Measurements from ENCODE around the gene RPS6KL1. TPM values are rescaled to one million over a fixed set of nuclear protein-coding genes. Genes with fewer than 3 reads are reported as not detected.

Gene RPS6KL1
- total RNA-seq, 1 donor from 2014 or later = 6.1 TPM

DNA sequence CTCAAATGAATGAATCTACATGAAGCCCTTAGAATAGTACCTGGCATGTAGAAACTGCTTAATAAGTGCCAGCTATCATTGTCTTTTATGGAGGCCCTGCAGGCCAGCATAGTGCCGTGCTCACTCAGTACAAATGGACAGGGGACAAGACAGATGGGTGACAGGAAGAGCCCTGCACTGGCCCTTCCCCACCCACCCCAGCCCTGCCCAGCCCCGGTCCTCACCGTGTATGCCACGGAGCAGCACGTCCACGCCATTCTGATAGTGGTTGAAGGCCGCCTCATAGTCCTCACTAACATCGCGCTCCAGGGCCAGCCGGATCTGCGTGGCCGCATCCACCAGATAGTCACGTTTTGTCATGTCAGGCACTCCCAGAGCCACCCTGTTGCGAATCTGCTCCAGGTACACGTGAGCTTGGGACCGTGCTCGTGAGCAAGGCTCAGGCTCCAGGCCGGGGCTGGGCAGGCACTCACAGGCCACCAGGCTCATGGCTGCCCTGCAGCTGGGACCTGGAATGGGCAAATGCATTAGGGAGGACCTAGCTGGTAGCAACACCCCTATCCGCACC is 1.9 kb downstream of the RPS6KL1 start:
- Histone ChIP-seq H3K27me3 (ENCODE audit: control insufficient read depth, insufficient read depth, low read length) (no peaks in the 10 kb centered on the region), H3K36me3 (ENCODE audit: control insufficient read depth, insufficient read depth, low read length) (no peaks in the 10 kb centered on the region), H3K4me3 (ENCODE audit: low read depth, low read length) (no peak overlapping the region)
- FAIRE-seq (no peak), DNase-seq (ENCODE audit: low read depth) (no peak)
- TF ChIP-seq CTCF (IDR thresholded peaks at IDR 0.05; ENCODE audit: insufficient read depth, low read length, severe bottlenecking) = no peak

DNA sequence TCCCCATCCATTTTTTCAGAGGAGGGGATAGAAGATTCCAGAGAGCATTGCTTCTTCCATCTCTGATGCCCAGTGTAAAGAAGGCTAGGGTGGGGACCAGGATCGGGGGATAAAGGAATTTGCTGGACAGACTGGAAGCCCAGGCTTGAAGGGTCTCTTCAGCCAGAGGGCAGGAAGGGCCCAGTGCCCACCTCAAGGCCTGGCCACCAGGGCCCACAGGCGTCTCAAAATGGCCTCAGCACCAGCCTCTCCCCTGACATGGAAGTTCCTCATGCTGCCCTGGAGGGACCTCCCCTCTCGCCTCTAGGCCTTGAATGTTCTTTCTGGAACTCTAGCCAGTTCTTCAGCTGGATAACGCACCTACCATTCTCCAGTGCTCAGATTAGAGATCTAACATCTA is 2.8 kb downstream of the RPS6KL1 start:
- no peak for DNase-seq (ENCODE audit: low read depth)
- Histone ChIP-seq H3K36me3 (ENCODE audit: control insufficient read depth, insufficient read depth, low read length) (no peaks in the 10 kb centered on the region), H3K4me3 (ENCODE audit: low read depth, low read length) (no peak overlapping the region), H3K27me3 (ENCODE audit: control insufficient read depth, insufficient read depth, low read length) (no peaks in the 10 kb centered on the region)
- TF ChIP-seq CTCF (IDR thresholded peaks at IDR 0.05; ENCODE audit: insufficient read depth, low read length, severe bottlenecking) = no peak
- no peak for FAIRE-seq

- peak; percentile 52 for DNase-seq (ENCODE audit: low read depth)
- FAIRE-seq = peak; percentile 72
- no peak for TF ChIP-seq CTCF (IDR thresholded peaks at IDR 0.05; ENCODE audit: insufficient read depth, low read length, severe bottlenecking)
- no peak overlapping the region for H3K4me3 ChIP-seq (ENCODE audit: low read depth, low read length)
- no peaks in the 10 kb centered on the region for H3K36me3 ChIP-seq (ENCODE audit: control insufficient read depth, insufficient read depth, low read length)
- H3K27me3 ChIP-seq (ENCODE audit: control insufficient read depth, insufficient read depth, low read length) = no peaks in the 10 kb centered on the region
These were observed 3.5 kb downstream of the RPS6KL1 start for GRCh38 chr14:74919421-74920165.

DNA sequence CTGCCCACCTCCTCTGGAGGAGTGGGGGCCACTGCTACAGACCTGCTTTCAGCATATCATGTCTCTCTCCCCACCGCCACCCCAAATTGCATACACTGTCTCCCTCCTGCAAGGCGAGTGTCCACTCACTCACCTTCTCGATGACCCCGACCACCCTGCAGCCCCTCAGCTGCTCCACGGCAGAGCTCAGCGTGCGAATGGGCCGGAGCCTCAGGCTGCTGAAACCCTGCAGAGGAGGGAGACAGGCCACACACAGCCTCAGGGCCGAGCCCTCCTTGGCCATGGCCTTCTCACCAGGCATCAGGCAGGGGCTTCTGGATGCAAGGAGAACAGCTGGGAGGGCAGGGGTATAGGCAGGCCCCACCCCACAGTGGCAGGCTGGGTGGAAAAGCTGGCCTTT is 4.7 kb downstream of the RPS6KL1 start:
- TF ChIP-seq CTCF (IDR thresholded peaks at IDR 0.05; ENCODE audit: insufficient read depth, low read length, severe bottlenecking) = no peak
- FAIRE-seq (no peak), DNase-seq (ENCODE audit: low read depth) (no peak)
- no peaks in the 10 kb centered on the region for H3K36me3 ChIP-seq (ENCODE audit: control insufficient read depth, insufficient read depth, low read length)
- H3K4me3 ChIP-seq (ENCODE audit: low read depth, low read length) = no peak overlapping the region
- H3K27me3 ChIP-seq (ENCODE audit: control insufficient read depth, insufficient read depth, low read length) = no peaks in the 10 kb centered on the region

GRCh38 chr14:74917646-74918081 is 5.4 kb downstream of the RPS6KL1 start:
- H3K27me3 ChIP-seq (ENCODE audit: control insufficient read depth, insufficient read depth, low read length) = no peaks in the 10 kb centered on the region
- TF ChIP-seq CTCF (IDR thresholded peaks at IDR 0.05; ENCODE audit: insufficient read depth, low read length, severe bottlenecking) = no peak
- peak; percentile 11 for DNase-seq (ENCODE audit: low read depth)
- no peak overlapping the region for H3K4me3 ChIP-seq (ENCODE audit: low read depth, low read length)
- H3K36me3 ChIP-seq (ENCODE audit: control insufficient read depth, insufficient read depth, low read length) = no peaks in the 10 kb centered on the region
- FAIRE-seq = no peak
